Sigmoid colon (tissue), 7 donors: ENCODE data around the gene POLDIP2. TPM values are rescaled to one million over a fixed set of nuclear protein-coding genes. Genes with fewer than 3 reads are reported as not detected.

Experiments used
- DNase-seq: peaks from one replicate; pipeline ENCODE4 v3.0.0-alpha.2; 2019
- H3K27ac ChIP-seq, 4 donors: fragments of 200-600 bp; sonication (generic); one replicate each; pipeline ENCODE4 v1.5.1; 2016 to 2019; ENCODE audit warnings: mild to moderate bottlenecking in 1 of 4
- H3K27me3 ChIP-seq, 3 donors: fragments of 200-600 bp; sonication (generic); one replicate each; pipeline ENCODE4 v1.5.1; 2019; ENCODE audit warnings: mild to moderate bottlenecking in 1 of 3
- H3K36me3 ChIP-seq, 4 donors: fragments of 200-600 bp; sonication (generic); one replicate each; pipeline ENCODE4 v1.5.1; 2016 to 2019
- H3K4me1 ChIP-seq, 4 donors: fragments of 200-600 bp; sonication (generic); one replicate each; pipeline ENCODE4 v1.5.1; 2017 to 2019
- H3K4me3 ChIP-seq, 4 donors: fragments of 200-600 bp; sonication (generic); one replicate each; pipeline ENCODE4 v1.5.1; 2017 to 2019; ENCODE audit warnings: mild to moderate bottlenecking in 2 of 4, moderate library complexity in 1 of 4
- H3K9me3 ChIP-seq, 4 donors: fragments of 200-600 bp in 3 of 4; sonication (generic) in 3 of 4; one replicate each; pipeline versions ENCODE4 v1.5.1 to v1.6.1; 2013 to 2019
- CTCF ChIP-seq, 4 experiments: fragments of 450-650 bp in 3 of 4; fragments of 200-600 bp in 1 of 4; IDR thresholded peaks; one replicate each; pipeline ENCODE4 v1.5.1; 2016 to 2019; ENCODE audit warnings: antibody characterized with exemption in 4 of 4, mild to moderate bottlenecking in 3 of 4, moderate library complexity in 2 of 4
- EP300 ChIP-seq, 4 donors: sonication (generic); formaldehyde crosslinking; IDR thresholded peaks; one replicate each; pipeline ENCODE4 v1.6.1; 2017; ENCODE audit warnings: antibody characterized with exemption in 4 of 4
- POLR2A ChIP-seq, 2 donors: fragments of 450-650 bp; IDR thresholded peaks; one replicate each; pipeline ENCODE4 v1.6.1; 2016; ENCODE audit warnings: antibody characterized with exemption in 2 of 2, mild to moderate bottlenecking in 2 of 2, moderate library complexity in 2 of 2
- POLR2AphosphoS5 ChIP-seq, 4 donors: sonication (generic); formaldehyde crosslinking; IDR thresholded peaks; one replicate each; pipeline ENCODE4 v1.6.1; 2017; ENCODE audit warnings: antibody characterized with exemption in 4 of 4
- WGBS, 2 donors: extraction: QIAGEN DNeasy Blood & Tissue Kit; methylation state at CpG; one replicate each; pipeline ENCODE4 v1.1.7; 2013; 5-methylcytosine and 5-hydroxymethylcytosine counted together
- intact Hi-C: fragments of 100-400 bp; cut with DNase I; formaldehyde crosslinking; loops from one replicate; pipeline ENCODE4 v1.15.1; 2023
- polyA plus RNA-seq, 3 donors: library from polyadenylated mRNA; stranded (reverse); fragments of 200-250 nt; gene quantifications; one replicate each; pipeline ENCODE4 v1.2.3, GENCODE V29; 2013
- total RNA-seq, 4 donors: library from RNA; depleted of rRNA; stranded (reverse); fragments of >200 nt; gene quantifications; one replicate each; pipeline ENCODE4 v1.1.0, GENCODE V29; 2016
- donor health status: healthy with polysubstance abuse.
- donor health status: Bipolar disorder and iron deficiency.
- donor health status: healthy.

Gene POLDIP2
- total and polyA plus RNA-seq, 7 donors = 55.8 to 80.5 (median 65.6) TPM

GRCh38 chr17:28386391-28386790, 29.1 kb upstream of the POLDIP2 start:
- no peaks in the 10 kb centered on the region for H3K27me3 ChIP-seq
- H3K27ac ChIP-seq = no peak overlapping the region
- intact Hi-C loops = no loop called here
- H3K9me3 ChIP-seq = no peaks in the 10 kb centered on the region
- peak; percentile 21 for DNase-seq
- no peak overlapping the region for H3K4me3 ChIP-seq
- H3K36me3 ChIP-seq = peaks cover 9 to 58% (median 31%) of the 10 kb centered on the region in 4 donors
- H3K4me1 ChIP-seq = peaks cover 0 to 2% (median 0%) of the 10 kb centered on the region in 4 donors
- TF ChIP-seq EP300 (IDR thresholded peaks at IDR 0.05) (no peak), POLR2A (IDR thresholded peaks at IDR 0.05) (no peak), CTCF (IDR thresholded peaks at IDR 0.05) (no peak), POLR2AphosphoS5 (IDR thresholded peaks at IDR 0.05) (no peak)

GRCh38 chr17:28385406-28385805, 28.1 kb upstream of the POLDIP2 start:
- TF ChIP-seq POLR2AphosphoS5 (IDR thresholded peaks at IDR 0.05) (no peak), POLR2A (IDR thresholded peaks at IDR 0.05) (no peak), EP300 (IDR thresholded peaks at IDR 0.05) (no peak), CTCF (IDR thresholded peaks at IDR 0.05) (no peak)
- no peaks in the 10 kb centered on the region for H3K9me3 ChIP-seq
- intact Hi-C loops = no loop called here
- no peaks in the 10 kb centered on the region for H3K27me3 ChIP-seq
- no peak overlapping the region for H3K27ac ChIP-seq
- H3K4me3 ChIP-seq = peak overlapping the region in 3 of 4 donors; percentile 24 to 36 (median 36)
- WGBS, 2 donors = 48 to 58% methylated on average over 8 of the region's 8 CpGs
- no peak for DNase-seq
- peaks cover 0 to 8% (median 0%) of the 10 kb centered on the region in 4 donors for H3K4me1 ChIP-seq
- H3K36me3 ChIP-seq = peaks cover 5 to 48% (median 22%) of the 10 kb centered on the region in 4 donors

- DNase-seq = no peak
- intact Hi-C loops = no loop called here
- Histone ChIP-seq H3K4me3 (peak overlapping the region in 3 of 4 donors; percentile 24 to 36 (median 36)), H3K27me3 (no peaks in the 10 kb centered on the region), H3K27ac (no peak overlapping the region), H3K9me3 (no peaks in the 10 kb centered on the region), H3K4me1 (peaks cover 0 to 8% (median 0%) of the 10 kb centered on the region in 4 donors), H3K36me3 (peaks cover 5 to 44% (median 21%) of the 10 kb centered on the region in 4 donors)
- TF ChIP-seq POLR2A (IDR thresholded peaks at IDR 0.05) (no peak), CTCF (IDR thresholded peaks at IDR 0.05) (no peak), EP300 (IDR thresholded peaks at IDR 0.05) (no peak), POLR2AphosphoS5 (IDR thresholded peaks at IDR 0.05) (no peak)
- 10 to 19% methylated on average over 29 of the region's 29 CpGs for WGBS, 2 donors
Measured at GRCh38 chr17:28385037-28385400, 27.7 kb upstream of the POLDIP2 start.

GRCh38 chr17:28384281-28385036, 27.1 kb upstream of the POLDIP2 start:
- 9 to 16% methylated on average over 56 of the region's 56 CpGs for WGBS, 2 donors
- Histone ChIP-seq H3K4me1 (peaks cover 0 to 8% (median 0%) of the 10 kb centered on the region in 4 donors), H3K4me3 (peak overlapping the region in 3 of 4 donors; percentile 24 to 36 (median 36)), H3K36me3 (peaks cover under 1 to 38% (median 16%) of the 10 kb centered on the region in 4 donors), H3K9me3 (no peaks in the 10 kb centered on the region), H3K27ac (no peak overlapping the region), H3K27me3 (no peaks in the 10 kb centered on the region)
- intact Hi-C loops = no loop called here
- DNase-seq = no peak
- TF ChIP-seq POLR2AphosphoS5 (IDR thresholded peaks at IDR 0.05) = no peak
- TF ChIP-seq POLR2A (IDR thresholded peaks at IDR 0.05) = no peak
- no peak for TF ChIP-seq EP300 (IDR thresholded peaks at IDR 0.05)

- Histone ChIP-seq H3K4me1 (peaks cover 0 to 8% (median 0%) of the 10 kb centered on the region in 4 donors), H3K27ac (no peak overlapping the region), H3K27me3 (no peaks in the 10 kb centered on the region), H3K4me3 (no peak overlapping the region), H3K36me3 (peaks cover 0 to 19% (median 0%) of the 10 kb centered on the region in 4 donors), H3K9me3 (no peaks in the 10 kb centered on the region)
- WGBS, 2 donors = 13 to 23% methylated on average over 72 of the region's 72 CpGs
- TF ChIP-seq EP300 (IDR thresholded peaks at IDR 0.05) (no peak), POLR2A (IDR thresholded peaks at IDR 0.05) (no peak), CTCF (IDR thresholded peaks at IDR 0.05) (no peak), POLR2AphosphoS5 (IDR thresholded peaks at IDR 0.05) (no peak)
- intact Hi-C loops = no loop called here
- DNase-seq = no peak
Measured at GRCh38 chr17:28381141-28381825, 24.0 kb upstream of the POLDIP2 start.
